Lower leg skin (tissue), 3 donors: ENCODE results near the gene RGMA.

Experiments used
- POLR2A ChIP-seq, 2 donors: fragments of 450-650 bp; IDR thresholded peaks; one replicate each; pipeline ENCODE4 v1.6.1; 2016 to 2017; ENCODE audit warnings: antibody characterized with exemption in 2 of 2, mild to moderate bottlenecking in 1 of 2, moderate library complexity in 1 of 2
- TF ChIP-seq, protein P1 (sequence below), 3 donors: fragments of 450-650 bp; IDR thresholded peaks; one replicate each; pipeline ENCODE4 v1.5.1; 2016; ENCODE audit warnings: antibody characterized with exemption in 3 of 3, mild to moderate bottlenecking in 3 of 3, moderate library complexity in 2 of 3

DNA sequence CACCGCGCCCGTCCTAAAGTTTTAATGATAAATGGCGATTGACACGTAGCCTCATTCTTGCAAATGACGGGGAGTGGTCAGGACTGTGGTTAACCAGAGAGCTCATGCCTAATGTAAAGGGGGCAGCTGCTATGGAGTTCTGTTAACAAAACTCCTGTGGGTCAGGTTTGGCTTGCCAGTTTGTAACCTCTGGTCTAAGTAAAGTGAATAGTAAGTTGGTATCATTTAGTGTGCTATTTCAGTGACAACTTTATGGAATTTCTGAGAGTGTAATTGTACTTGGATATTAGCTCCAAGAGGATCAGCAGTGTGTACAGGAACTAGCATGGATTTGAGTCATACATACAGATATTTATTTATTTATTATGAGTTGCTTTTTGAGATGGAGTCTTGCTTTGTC, 87.9 kb downstream of the RGMA start:
- TF ChIP-seq, protein P1, sequence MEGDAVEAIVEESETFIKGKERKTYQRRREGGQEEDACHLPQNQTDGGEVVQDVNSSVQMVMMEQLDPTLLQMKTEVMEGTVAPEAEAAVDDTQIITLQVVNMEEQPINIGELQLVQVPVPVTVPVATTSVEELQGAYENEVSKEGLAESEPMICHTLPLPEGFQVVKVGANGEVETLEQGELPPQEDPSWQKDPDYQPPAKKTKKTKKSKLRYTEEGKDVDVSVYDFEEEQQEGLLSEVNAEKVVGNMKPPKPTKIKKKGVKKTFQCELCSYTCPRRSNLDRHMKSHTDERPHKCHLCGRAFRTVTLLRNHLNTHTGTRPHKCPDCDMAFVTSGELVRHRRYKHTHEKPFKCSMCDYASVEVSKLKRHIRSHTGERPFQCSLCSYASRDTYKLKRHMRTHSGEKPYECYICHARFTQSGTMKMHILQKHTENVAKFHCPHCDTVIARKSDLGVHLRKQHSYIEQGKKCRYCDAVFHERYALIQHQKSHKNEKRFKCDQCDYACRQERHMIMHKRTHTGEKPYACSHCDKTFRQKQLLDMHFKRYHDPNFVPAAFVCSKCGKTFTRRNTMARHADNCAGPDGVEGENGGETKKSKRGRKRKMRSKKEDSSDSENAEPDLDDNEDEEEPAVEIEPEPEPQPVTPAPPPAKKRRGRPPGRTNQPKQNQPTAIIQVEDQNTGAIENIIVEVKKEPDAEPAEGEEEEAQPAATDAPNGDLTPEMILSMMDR (IDR thresholded peaks at IDR 0.05): no peak
- TF ChIP-seq POLR2A (IDR thresholded peaks at IDR 0.05): no peak
